HepG2 (cell line): ENCODE results near the gene RIF1. TPM values are rescaled to one million over a fixed set of nuclear protein-coding genes. Genes with fewer than 3 reads are reported as not detected.
"Not testable (repeated sequence)": the region's sequence is repeated elsewhere in the genome, so short reads cannot be mapped to it uniquely, and the experiment has no call there.

Experiments used
- ATAC-seq: fragments of 200-7000 bp; cut with Tn5 transposase; 3 replicates; pipeline ENCODE4 v1.9.1; 2020; ENCODE audit warnings: mild to moderate bottlenecking, moderate library complexity
- BruUV-seq: library from RNA; stranded (reverse); fragments of 400-500 nt; replicated peaks from 2 replicates; lab custom pipeline; 2021; lab: Mats Ljungman, UMichigan
- CTCF ChIA-PET: fragments of 300-600 bp; formaldehyde crosslinking; extraction: SDS; loops from one replicate; lab custom pipeline; 2021; ENCODE audit warnings: low total read pairs, inconsistent platforms, low intra/inter-chr PET ratio; lab: Yijun Ruan, JAX
- POLR2A ChIA-PET: fragments of 350-600 bp; sonication (Branson Sonifier 250); formaldehyde crosslinking; loops from one replicate; lab custom pipeline; 2020; ENCODE audit warnings: antibody characterized with exemption, inconsistent platforms; lab: Yijun Ruan, JAX
- DNase-seq: peaks from one replicate; pipeline ENCODE4 v3.0.0-alpha.2; 2015; ENCODE audit warnings: low spot score
- FAIRE-seq: peaks from 3 replicates; lab custom pipeline; 2011; peaks lifted over from hg19 to GRCh38; lab: Jason Lieb, UNC
- H2AFZ ChIP-seq: one replicate; pipeline ENCODE4 v1.6.1; 2011; ENCODE audit warnings: low read length, inconsistent platforms
- H3K27ac ChIP-seq: fragments of 300-600 bp; 3 replicates; pipeline ENCODE4 v1.8.0; 2011; ENCODE audit warnings: mixed run types, mild to moderate bottlenecking, mixed read lengths, low read length, inconsistent platforms; ENCODE audit not compliant: insufficient read depth; ENCODE audit errors: extremely low read length
- H3K27me3 ChIP-seq, 2 experiments: fragments of 200-600 bp in 1 of 2; 2 replicates in 1 of 2; 3 replicates in 1 of 2; pipeline versions ENCODE4 v1.6.0 to v1.8.0; 2011; ENCODE audit warnings: low read length in 2 of 2, mild to moderate bottlenecking in 2 of 2, moderate library complexity in 2 of 2, inconsistent platforms in 1 of 2; ENCODE audit not compliant: insufficient read depth in 2 of 2, control insufficient read depth in 1 of 2
- H3K36me3 ChIP-seq, 2 experiments: fragments of 200-600 bp in 1 of 2; replicated peaks in 1 of 2; 2 replicates in 1 of 2; 3 replicates in 1 of 2; pipeline versions ENCODE4 v1.5.1 to v1.8.0; 2011; ENCODE audit warnings: low read length in 2 of 2, inconsistent platforms in 1 of 2; ENCODE audit not compliant: insufficient read depth in 2 of 2, control insufficient read depth in 1 of 2
- H3K4me1 ChIP-seq: 2 replicates; pipeline ENCODE4 v1.5.1; 2012; ENCODE audit warnings: low read length, inconsistent platforms; ENCODE audit not compliant: insufficient read depth
- H3K4me2 ChIP-seq: 2 replicates; pipeline ENCODE4 v1.6.0; 2011; ENCODE audit warnings: low read depth, low read length, inconsistent platforms
- H3K4me3 ChIP-seq, 3 experiments: fragments of 200-600 bp in 1 of 3; sonication (generic), shearing (Covaris generic) in 1 of 3; replicated peaks in 1 of 3; 2 replicates each; pipeline ENCODE4 v1.5.1; 2011 to 2016; ENCODE audit warnings: low read length in 3 of 3, inconsistent platforms in 2 of 3, low read depth in 2 of 3, mild to moderate bottlenecking in 2 of 3, control low read depth in 1 of 3, mixed read lengths in 1 of 3; ENCODE audit not compliant: insufficient read depth in 1 of 3
- H3K79me2 ChIP-seq: one replicate; pipeline ENCODE4 v1.6.1; 2011; ENCODE audit warnings: low read length, inconsistent platforms; ENCODE audit not compliant: insufficient read depth
- H3K9ac ChIP-seq: 2 replicates; pipeline ENCODE4 v1.6.0; 2011; ENCODE audit warnings: mild to moderate bottlenecking, low read depth, low read length, inconsistent platforms; ENCODE audit not compliant: insufficient read depth
- H3K9me3 ChIP-seq: 2 replicates; pipeline ENCODE4 v1.5.1; 2012; ENCODE audit warnings: mild to moderate bottlenecking, low read length
- H4K20me1 ChIP-seq: 2 replicates; pipeline ENCODE4 v1.6.0; 2011; ENCODE audit warnings: inconsistent platforms, mild to moderate bottlenecking, low read length, moderate library complexity; ENCODE audit not compliant: insufficient read depth
- ATF7 ChIP-seq, 2 experiments: fragments of 450-650 bp in 1 of 2; sonication (generic) in 1 of 2; formaldehyde crosslinking in 1 of 2; IDR thresholded peaks; 2 replicates each; pipeline versions ENCODE4 v1.4.0 to v1.6.1; 2016 to 2020; ENCODE audit warnings: antibody characterized with exemption in 1 of 2, mild to moderate bottlenecking in 1 of 2, missing genetic modification reagents in 1 of 2
- MATR3 ChIP-seq: sonication (generic); formaldehyde crosslinking; IDR thresholded peaks from 2 replicates; pipeline ENCODE4 v1.4.0; 2020; ENCODE audit warnings: missing genetic modification reagents
- RNF219 ChIP-seq: sonication (generic); formaldehyde crosslinking; IDR thresholded peaks from 2 replicates; pipeline ENCODE4 v1.5.0; 2020; ENCODE audit warnings: mild to moderate bottlenecking, missing genetic modification reagents
- ZBTB2 ChIP-seq: sonication (generic); formaldehyde crosslinking; IDR thresholded peaks from 2 replicates; pipeline ENCODE4 v1.8.0; 2022; ENCODE audit warnings: low read depth, missing genetic modification reagents
- WGBS: methylation state at CpG from one replicate; pipeline ENCODE4 v1.1.6; 2017; ENCODE audit warnings: low lambda C conversion rate; 5-methylcytosine and 5-hydroxymethylcytosine counted together
- in situ Hi-C: cut with HindIII; loops from 2 replicates; pipeline ENCODE4 v1.10.0; 2017; ENCODE audit warnings: low pct_unique_long_range_greater_than_20kb; ENCODE audit not compliant: extremely low pct_ligation_motif_present
- intact Hi-C: fragments of 100-400 bp; cut with micrococcal nuclease; formaldehyde crosslinking; loops from one replicate; pipeline ENCODE4 v1.10.0; 2022; ENCODE audit not compliant: unreplicated experiment
- polyA plus RNA-seq, 8 experiments: library from polyadenylated mRNA; depleted of rRNA in 3 of 8; stranded (reverse) in 7 of 8; unstranded in 1 of 8; fragments of >200 nt; fragmentation: Illumina TruSeq in 4 of 8; extraction: Trizol in 4 of 8; gene quantifications; 2 replicates each; pipeline versions ENCODE4 v1.2.1 to v1.2.3, GENCODE V29; 2011 to 2016; ENCODE audit warnings: low read depth in 4 of 8, missing spikeins in 1 of 8, mixed read lengths in 1 of 8; ENCODE audit not compliant: insufficient read depth in 1 of 8
- total RNA-seq, 5 experiments: library from RNA; depleted of rRNA; stranded (reverse); fragments of >200 nt; fragmentation: Illumina TruSeq; extraction: Trizol; gene quantifications; 2 replicates each; pipeline ENCODE4 v1.2.3, GENCODE V29; 2016; ENCODE audit warnings: low read depth in 1 of 5

RIF1 gene
- total and polyA plus RNA-seq, 2 of the 13 experiments (the other 11 are each of a cell fraction or from before 2014, with no cell fraction given), result 12.1 to 73.6 TPM

GRCh38 chr2:151417650-151418049 lies 7.9 kb downstream of the RIF1 start (continued):
- TF ChIP-seq ZBTB2 (no peak), ATF7 (IDR thresholded peaks at IDR 0.05) (no peak), ATF7 (CRISPR knock-in tag; IDR thresholded peaks at IDR 0.05) (no peak), RNF219 (no peak), MATR3 (CRISPR knock-in tag) (no peak)

GRCh38 chr2:151421681-151422080 lies 12.0 kb downstream of the RIF1 start:
- H4K20me1 ChIP-seq, ATAC-seq, H3K27me3 ChIP-seq, H3K4me2 ChIP-seq, H3K9ac ChIP-seq, in situ Hi-C loops, intact Hi-C loops, FAIRE-seq, H3K4me3 ChIP-seq, DNase-seq, CTCF ChIA-PET, BruUV-seq, H3K9me3 ChIP-seq, H2AFZ ChIP-seq, H3K4me1 ChIP-seq, POLR2A ChIA-PET, H3K27ac ChIP-seq: not testable (repeated sequence)
- peaks cover 13% of the 10 kb centered on the region for H3K79me2 ChIP-seq
- WGBS, result 96% methylated on average over 12 of the region's 12 CpGs
- H3K36me3 ChIP-seq, result peaks cover 24 to 84% of the 10 kb centered on the region in 2 experiments
